ENCODE measurements around the gene LSAMP.

GRCh38 chr3:116276675-116277074 is 168.6 kb downstream of the LSAMP start:
- TF ChIP-seq CTCF (IDR thresholded peaks at IDR 0.05) (no peak), SIN3A (IDR thresholded peaks at IDR 0.05; ENCODE audit: borderline replicate concordance, insufficient read depth, low read depth, low read length) (no peak), REST (IDR thresholded peaks at IDR 0.05; ENCODE audit: insufficient read depth in 1 of 2, low read depth in 2 of 2, low read length in 1 of 2) (no peak), TCF7L2 (IDR thresholded peaks at IDR 0.05; ENCODE audit: low read depth, low read length) (no peak), POLR2AphosphoS5 (IDR thresholded peaks at IDR 0.05; ENCODE audit: low read depth, low read length) (no peak)
